ENCODE measurements around the gene UBR3. TPM values are rescaled to one million over a fixed set of nuclear protein-coding genes. Genes with fewer than 3 reads are reported as not detected.
A peak's percentile ranks its signal among the peaks of the same experiment; 100 is the strongest.

Gene UBR3
- total and polyA plus RNA-seq, 2 of the 4 experiments (the other 2 are of a cell fraction) = 10.0 to 33.9 TPM

DNA sequence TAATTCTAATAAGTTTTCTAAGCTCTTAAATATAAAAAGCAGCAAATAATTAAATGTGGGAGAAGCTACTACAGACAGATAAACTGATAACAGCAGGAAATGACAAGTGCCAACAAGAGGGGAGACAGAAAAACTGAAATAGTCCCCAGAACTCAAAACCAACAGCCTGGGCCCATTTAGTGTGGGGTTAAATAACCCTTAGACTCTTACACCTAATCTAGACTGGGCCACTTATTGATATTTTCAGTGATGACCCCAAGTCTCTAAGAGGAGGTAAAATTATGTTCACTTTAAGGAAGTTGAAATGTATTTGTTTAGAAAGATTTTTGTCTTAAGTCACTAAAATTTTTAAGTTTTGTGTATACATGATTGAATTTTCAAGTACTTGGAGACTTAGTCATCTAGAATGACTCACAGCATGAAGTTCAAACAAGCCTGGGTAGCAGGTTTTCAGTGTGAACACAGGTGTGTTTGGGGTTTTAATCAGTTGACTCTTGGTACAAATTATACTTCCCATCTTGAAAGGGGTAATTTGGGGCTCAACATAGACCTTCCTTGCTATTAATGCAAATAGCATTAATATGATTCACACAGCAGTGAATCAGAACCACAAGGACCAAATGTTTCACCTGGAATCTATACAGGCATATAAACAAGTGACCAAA lies 295.8 kb downstream of the UBR3 start:
- Histone ChIP-seq H4K91ac (ENCODE audit: insufficient read depth, low read depth, low read length) (no peak overlapping the region), H3K79me1 (ENCODE audit: low read depth in 1 of 2, low read length in 2 of 2) (no peaks in the 10 kb centered on the region), H3K4ac (ENCODE audit: low read depth, low read length) (peak overlapping the region; percentile 59; the same call in 1 of the 2 replicates), H3K9me3 (ENCODE audit: control insufficient read depth, insufficient read depth, low read length) (no peaks in the 10 kb centered on the region; the same call in 1 of the 2 replicates), H2BK120ac (ENCODE audit: low read depth, low read length) (peak overlapping the region; percentile 85), H3K56ac (ENCODE audit: extremely low read depth, insufficient read depth, low read length) (no peak overlapping the region), H2AFZ (replicated peaks; ENCODE audit: low read length, poor library complexity) (no peak overlapping the region), H4K8ac (ENCODE audit: low read depth in 2 of 2, low read length in 2 of 2) (peak overlapping the region in 1 of 2 experiments; percentile 49; a peak in 1 of 4 replicates), H3K4me1 (ENCODE audit: control insufficient read depth, insufficient read depth, low read length) (peaks cover 5% of the 10 kb centered on the region), H3K4me2 (ENCODE audit: low read depth, low read length) (no peak overlapping the region), H3K36me3 (ENCODE audit: control insufficient read depth, insufficient read depth, low read length) (no peaks in the 10 kb centered on the region), H4K20me1 (ENCODE audit: insufficient read depth, low read length) (no peaks in the 10 kb centered on the region), H3K14ac (replicated peaks; ENCODE audit: low read depth, low read length) (no peak overlapping the region), H3K4me3 (ENCODE audit: insufficient read depth, low read depth, low read length) (no peak overlapping the region), H3K18ac (ENCODE audit: low read depth, low read length) (no peak overlapping the region), H3K9ac (ENCODE audit: low read depth, low read length) (no peak overlapping the region), H3K27me3 (ENCODE audit: control insufficient read depth, insufficient read depth, low read length) (no peaks in the 10 kb centered on the region), H2AK9ac (replicated peaks; ENCODE audit: low read depth, low read length, poor library complexity) (no peak overlapping the region), H2BK20ac (ENCODE audit: low read depth, low read length) (peak overlapping the region; percentile 87), H3K27ac (ENCODE audit: insufficient read depth, low read length) (no peak overlapping the region), H2BK15ac (ENCODE audit: low read depth, low read length) (no peak overlapping the region), H4K5ac (ENCODE audit: low read depth, low read length) (no peak overlapping the region), H3K9me1 (ENCODE audit: insufficient read depth, low read length) (peaks cover 9% of the 10 kb centered on the region; the same call in 1 of the 2 replicates), H2AK5ac (ENCODE audit: low read depth, low read length) (no peak overlapping the region; the same call in 1 of the 2 replicates), H2BK5ac (ENCODE audit: low read depth, low read length, poor library complexity, severe bottlenecking) (peak overlapping the region; percentile 64), H3K23ac (ENCODE audit: low read depth, low read length) (no peak overlapping the region)
- DNase-seq (peak; percentile 80), ATAC-seq (ENCODE audit: low read depth) (peak; percentile 73)
- in situ Hi-C loops (cut with MboI; ENCODE audit: low sequenced_read_pairs) = no loop called here
- TF ChIP-seq FOS (IDR thresholded peaks at IDR 0.05; ENCODE audit: low read depth, low read length) (peak; percentile 64; the same call in 1 of the 2 replicates), NFE2L2 (IDR thresholded peaks at IDR 0.05; ENCODE audit: low read depth, low read length) (no peak), CEBPB (IDR thresholded peaks at IDR 0.05; ENCODE audit: low read depth, low read length) (no peak), RAD21 (IDR thresholded peaks at IDR 0.05; ENCODE audit: low read length) (no peak)
- TF ChIP-seq, protein P1, sequence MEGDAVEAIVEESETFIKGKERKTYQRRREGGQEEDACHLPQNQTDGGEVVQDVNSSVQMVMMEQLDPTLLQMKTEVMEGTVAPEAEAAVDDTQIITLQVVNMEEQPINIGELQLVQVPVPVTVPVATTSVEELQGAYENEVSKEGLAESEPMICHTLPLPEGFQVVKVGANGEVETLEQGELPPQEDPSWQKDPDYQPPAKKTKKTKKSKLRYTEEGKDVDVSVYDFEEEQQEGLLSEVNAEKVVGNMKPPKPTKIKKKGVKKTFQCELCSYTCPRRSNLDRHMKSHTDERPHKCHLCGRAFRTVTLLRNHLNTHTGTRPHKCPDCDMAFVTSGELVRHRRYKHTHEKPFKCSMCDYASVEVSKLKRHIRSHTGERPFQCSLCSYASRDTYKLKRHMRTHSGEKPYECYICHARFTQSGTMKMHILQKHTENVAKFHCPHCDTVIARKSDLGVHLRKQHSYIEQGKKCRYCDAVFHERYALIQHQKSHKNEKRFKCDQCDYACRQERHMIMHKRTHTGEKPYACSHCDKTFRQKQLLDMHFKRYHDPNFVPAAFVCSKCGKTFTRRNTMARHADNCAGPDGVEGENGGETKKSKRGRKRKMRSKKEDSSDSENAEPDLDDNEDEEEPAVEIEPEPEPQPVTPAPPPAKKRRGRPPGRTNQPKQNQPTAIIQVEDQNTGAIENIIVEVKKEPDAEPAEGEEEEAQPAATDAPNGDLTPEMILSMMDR (conservative IDR thresholded peaks at IDR 0.05; ENCODE audit: low read depth, low read length) = no peak
- TF ChIP-seq, protein P2, sequence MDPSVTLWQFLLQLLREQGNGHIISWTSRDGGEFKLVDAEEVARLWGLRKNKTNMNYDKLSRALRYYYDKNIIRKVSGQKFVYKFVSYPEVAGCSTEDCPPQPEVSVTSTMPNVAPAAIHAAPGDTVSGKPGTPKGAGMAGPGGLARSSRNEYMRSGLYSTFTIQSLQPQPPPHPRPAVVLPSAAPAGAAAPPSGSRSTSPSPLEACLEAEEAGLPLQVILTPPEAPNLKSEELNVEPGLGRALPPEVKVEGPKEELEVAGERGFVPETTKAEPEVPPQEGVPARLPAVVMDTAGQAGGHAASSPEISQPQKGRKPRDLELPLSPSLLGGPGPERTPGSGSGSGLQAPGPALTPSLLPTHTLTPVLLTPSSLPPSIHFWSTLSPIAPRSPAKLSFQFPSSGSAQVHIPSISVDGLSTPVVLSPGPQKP (IDR thresholded peaks at IDR 0.05; ENCODE audit: borderline replicate concordance, low read depth, low read length) = no peak
- dilution Hi-C loops (cut with HindIII; ENCODE audit: low sequenced_read_pairs, unreplicated experiment) = no loop called here
- BruUV-seq (replicated peaks) = no TSS peak
- POLR2A ChIA-PET (ENCODE audit: unreplicated experiment) = no interaction called here
- intact Hi-C loops (cut with micrococcal nuclease) = no loop called here
- CTCF ChIA-PET = no interaction called here
